ENCODE data around the gene WASF3.

- TF ChIP-seq GATA2 (IDR thresholded peaks at IDR 0.05; ENCODE audit: low read depth, low read length) = no peak
- TF ChIP-seq GATA3 (IDR thresholded peaks at IDR 0.05; ENCODE audit: low read depth, low read length) = no peak
Observed at GRCh38 chr13:26619358-26619757, 61.9 kb downstream of the WASF3 start.
